Stimulated activated CD4-positive, alpha-beta T cell treated with anti-CD3 and anti-CD28 coated beads, Interleukin-15, amount 100 ng/mL, for 1 hour (primary cell): ENCODE data around the gene SNUPN.

Experiments
- DNase-seq, 2 donors: peaks; one replicate each; pipeline ENCODE4 v3.0.0-alpha.2; 2020; ENCODE audit warnings: low read depth in 1 of 2, low spot score in 1 of 2

The SNUPN gene

DNA sequence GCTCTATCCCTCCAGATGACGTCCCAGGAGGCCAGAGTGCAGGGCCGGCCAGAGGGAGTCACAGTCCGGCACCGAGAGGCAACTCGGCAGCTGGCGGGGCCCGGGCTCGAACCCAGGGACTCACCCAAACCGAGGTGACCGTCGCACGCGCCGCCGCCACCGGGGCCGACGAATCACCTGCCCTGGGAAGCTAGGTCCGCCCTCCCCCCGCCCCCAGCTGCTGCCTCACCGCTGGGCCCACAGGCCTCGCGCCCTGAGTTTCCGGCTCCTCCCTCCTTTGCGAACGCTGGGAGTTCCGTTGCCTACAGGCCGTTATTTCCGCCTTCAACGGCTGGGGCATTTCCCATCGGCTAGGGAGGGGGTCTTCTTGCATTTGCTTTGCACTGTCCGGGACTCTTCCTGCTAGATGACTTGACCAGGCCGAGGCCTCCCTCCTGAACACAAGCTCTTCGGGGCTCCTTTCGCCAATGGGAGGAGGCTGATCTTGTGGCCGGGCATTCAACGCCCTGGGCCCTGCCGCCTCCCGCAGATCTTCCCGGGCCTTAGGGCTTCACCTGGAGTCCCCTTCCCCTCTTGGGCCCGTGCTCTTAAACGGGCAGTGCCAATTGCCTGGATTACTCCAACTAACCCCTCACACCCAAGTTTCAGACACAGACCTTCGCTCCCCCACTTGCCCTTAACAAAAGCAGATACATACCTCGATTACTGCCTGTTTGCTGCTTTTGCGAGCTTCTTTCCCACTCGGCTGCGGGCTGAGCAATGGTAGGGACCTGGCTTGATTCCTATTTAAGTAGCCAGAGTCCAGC lies at the start of gene SNUPN:
Gene SNUPN, minus strand, starts transcription at position 184 of the 806 bp plus-strand sequence. CDS start 4,674 bp downstream, outside the sequence.
- DNase-seq: peak; percentile 85 to 90

DNA sequence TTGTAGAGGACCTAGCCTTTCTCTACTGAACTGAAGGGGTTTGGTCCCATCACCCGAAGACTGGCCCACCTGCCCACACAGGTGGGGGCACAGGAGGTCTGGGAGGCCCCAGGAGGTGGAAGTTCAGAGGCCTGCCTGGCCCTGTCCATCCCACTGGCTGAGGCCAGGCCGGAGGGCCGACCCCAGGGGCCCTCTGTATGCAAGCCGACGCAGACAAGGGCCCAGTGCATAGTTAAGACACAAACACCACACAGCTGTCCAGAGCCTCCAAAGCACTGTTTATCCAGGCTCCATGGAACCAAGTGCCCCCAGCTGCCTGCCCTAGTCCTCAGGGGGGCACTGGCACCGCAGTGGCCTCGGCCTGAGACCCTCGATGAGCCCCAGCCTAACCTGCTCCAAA lies 48.8 kb upstream of the SNUPN start:
- no peak for DNase-seq

DNA sequence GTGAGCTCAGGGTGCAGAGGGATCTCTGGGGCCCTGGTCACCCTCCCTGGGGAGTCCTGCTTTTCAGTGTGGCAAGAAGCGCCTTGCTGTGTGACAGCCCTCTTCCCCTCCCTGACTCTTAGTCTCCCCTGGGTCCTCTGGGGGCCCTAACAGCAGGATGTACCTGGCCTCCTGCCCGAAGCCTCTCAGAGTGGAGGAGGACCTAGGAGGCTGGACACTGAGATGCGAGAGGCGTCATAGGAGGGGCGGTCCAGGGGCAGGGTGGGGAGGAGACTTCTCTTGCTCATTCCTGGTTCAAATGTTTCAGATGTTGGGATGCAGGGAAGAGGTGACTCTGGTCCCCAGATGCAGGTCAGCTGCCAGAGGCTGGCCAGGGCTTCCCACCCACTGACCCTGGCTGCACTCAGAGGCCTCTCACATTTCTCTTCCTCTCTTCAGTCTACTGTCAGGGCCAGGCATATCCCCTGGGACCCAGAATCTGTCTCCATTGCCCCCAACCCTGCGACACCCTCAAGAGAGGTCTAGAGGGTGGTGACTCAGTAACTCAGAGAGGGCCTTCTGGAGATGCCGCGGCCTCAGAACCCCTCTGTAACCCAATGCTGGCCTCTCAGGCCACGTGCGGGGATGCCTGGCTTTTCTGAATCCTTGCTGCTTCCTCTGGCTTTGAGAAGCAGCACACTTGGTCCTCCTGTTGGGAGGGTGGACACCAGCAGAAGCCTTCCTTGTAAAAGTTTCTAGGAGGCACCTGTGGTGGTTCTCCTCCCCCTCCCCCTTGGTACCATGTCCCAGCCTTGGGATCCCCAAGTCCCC lies 48.1 kb upstream of the SNUPN start:
- no peak for DNase-seq

DNA sequence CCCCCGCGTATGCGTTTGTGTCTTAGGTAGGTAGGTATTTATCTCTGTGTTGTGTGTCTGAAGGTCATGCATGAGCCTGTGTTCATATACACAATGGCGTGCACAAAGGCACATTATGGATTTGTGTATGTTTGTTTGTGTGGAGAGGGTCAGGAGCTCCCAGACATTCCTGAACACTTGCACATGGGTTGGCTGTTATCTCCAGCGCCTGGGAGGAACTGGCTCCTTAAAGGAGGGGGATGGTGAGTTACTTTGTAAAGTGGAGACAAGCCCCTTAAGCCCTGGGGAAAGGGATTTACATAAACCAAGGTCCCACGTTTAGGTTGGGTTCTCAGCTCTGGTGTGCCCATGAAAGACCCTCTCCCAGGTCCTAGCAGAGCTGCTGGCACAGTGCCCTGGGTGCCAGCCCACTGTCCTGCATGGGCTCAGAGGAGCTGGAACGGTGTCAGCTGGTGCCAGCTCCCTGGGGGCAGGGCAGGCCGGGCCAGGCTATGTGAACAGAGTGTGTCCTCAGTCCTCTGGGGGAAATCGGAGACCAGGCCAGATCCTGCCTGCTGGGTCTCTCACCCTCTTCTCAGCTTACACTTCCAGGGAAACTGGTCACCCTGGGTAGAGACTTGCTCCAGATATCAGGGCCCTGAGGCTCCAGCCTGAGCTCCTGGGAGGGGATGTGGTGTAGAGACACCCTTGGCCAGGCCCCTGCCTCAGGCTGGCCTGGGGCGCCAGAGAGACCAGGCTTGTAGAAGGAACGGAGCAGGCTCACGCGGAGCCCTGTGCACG lies 47.3 kb upstream of the SNUPN start:
- DNase-seq: no peak

DNA sequence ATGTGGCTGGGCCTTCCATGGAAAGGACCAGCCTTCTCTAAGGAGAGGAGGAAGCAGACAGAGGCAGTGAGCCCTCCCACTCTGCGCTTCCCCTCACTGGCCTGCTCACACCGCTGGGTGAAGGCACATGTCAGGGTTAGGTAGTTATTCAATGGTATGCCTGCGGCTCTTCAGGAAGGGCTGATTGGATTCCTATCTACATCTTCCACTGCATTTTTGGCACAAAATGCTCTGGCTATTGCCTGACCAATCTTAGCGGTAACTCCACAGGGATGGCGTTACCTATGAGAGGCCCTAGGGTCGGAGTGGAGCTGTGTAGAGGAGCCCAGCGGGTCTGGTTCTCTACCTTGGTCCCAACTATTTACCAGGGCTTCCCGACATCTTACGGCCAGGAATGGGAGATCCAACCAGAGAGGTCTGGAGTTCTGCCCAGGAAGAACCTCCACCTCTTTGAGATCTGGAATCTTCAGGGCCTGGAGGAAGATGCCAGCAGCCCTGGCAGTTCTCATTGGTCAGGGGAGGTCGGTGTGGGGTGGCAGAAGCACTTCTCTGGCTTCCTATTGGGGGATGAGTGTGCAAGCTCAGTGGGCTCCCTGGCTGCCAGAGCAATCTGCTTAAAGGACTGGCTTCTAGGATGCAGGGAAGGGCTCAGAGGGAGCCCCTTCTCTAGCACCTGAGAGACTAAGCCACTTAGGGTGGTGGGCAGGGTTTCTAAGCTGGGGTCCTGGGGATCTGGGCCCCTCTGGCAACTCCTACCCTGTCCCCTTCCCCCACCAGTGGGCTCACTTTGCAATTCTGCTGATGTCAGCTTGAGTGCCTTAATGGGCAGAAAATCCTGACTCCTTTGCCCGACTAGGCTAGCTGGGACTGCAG lies 46.4 kb upstream of the SNUPN start:
- DNase-seq: no peak

DNA sequence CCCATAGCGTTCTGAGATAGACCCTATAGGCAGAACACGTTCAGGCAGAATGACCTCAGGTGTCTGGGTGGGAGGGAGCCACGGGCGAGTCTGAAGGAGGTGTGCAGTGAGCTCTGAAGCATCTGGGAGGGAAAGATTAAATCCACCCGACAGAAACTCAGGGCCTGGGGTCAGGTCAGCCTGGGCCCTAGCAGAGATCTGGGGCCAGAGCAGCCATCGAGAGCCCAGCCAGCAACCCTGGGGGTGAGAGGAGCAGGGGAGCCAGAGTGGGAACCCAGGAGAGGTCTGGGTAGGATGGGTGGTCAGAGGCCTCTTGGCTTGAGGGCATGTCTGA lies 44.3 kb upstream of the SNUPN start:
- no peak for DNase-seq

DNA sequence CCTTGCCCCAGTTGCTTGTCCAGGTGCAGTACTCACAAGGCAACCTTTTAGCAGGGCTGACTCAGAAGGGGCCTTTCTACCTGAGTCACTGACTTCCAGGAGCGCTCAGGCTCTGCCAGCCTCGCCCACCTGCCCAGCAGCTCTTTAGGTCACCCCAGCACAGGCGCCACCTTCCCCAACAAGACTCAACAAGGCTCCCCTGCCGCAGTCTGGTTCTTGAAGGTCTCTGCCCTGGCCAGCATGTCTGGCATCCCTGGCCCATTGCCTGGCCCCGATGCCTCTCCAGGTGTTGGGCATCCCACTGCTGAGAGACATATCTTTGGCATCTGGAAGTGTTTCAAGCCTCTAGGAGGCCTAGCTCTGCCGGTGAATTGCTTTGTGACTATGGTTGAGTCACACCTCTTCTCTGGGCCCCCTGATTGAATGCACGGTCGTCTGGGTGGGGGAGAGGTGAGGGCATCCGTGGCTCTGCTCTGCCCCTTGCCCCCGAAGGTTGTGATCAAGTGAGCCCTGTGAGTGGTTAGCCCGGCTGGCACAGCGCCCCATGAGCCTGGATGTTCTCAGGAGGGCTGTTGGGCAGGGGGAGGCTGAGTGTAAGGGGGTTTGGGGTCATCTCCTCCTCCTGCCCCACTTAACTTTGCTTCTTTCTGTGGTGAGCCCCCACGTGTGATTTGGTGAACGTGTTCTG lies 43.8 kb upstream of the SNUPN start:
- DNase-seq: no peak

DNA sequence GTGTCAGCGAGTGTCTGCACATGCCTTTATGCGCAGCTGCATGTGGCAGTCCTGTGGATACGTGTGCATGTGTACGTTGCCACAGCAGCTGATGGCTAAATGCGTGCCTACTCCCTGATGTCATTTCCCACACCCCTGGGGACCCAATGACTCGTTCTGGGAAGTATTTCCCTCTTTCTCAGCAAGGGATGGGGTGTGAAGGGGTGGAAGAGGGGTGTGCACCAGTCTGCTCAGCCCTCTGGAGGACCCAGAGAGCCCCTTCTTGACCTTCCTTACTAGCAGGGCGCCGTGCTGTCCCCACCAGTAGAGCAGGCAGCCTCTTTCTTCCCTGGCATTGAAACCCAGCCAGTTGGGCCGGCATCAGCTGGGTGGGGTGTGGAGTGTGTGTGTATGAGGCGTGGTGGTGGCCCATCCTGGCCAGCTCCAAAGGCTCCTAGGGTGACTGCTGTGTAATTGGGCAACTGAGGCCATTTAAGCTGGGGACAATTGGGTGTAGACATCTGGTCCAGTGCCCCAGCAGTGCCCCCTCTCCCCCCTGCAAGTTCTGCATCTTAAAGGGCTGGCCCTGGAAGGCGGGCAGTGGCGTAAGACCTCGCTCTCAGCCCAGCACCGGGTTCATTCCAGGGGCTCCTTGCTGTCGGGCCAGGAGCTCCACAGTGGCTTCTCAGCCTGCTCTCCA lies 41.4 kb upstream of the SNUPN start:
- DNase-seq: no peak

DNA sequence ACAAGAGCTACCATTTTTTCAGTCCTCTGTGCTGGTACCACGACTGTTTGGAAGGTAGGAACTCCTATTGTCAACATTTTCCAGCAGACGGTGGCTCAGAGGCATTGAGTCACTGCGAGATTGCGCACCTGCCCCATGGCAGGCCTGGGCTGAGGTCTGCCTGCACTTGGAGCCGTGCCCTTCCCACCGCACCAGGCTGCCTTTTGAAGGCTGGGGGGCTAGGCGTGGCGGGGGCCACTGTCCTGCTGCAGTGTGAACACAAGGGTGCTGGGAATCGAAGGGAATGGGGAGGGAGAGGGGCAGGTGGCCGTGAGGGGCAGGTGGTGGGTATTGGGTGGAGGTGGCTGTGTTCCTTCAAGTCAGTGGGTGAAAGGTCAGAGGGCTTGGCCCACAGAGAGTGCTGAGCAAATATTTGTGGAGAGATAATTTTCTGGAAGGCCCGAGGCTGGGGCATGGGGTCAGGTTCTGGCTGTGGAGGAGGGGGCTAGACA lies 38.5 kb upstream of the SNUPN start:
- DNase-seq: no peak

DNA sequence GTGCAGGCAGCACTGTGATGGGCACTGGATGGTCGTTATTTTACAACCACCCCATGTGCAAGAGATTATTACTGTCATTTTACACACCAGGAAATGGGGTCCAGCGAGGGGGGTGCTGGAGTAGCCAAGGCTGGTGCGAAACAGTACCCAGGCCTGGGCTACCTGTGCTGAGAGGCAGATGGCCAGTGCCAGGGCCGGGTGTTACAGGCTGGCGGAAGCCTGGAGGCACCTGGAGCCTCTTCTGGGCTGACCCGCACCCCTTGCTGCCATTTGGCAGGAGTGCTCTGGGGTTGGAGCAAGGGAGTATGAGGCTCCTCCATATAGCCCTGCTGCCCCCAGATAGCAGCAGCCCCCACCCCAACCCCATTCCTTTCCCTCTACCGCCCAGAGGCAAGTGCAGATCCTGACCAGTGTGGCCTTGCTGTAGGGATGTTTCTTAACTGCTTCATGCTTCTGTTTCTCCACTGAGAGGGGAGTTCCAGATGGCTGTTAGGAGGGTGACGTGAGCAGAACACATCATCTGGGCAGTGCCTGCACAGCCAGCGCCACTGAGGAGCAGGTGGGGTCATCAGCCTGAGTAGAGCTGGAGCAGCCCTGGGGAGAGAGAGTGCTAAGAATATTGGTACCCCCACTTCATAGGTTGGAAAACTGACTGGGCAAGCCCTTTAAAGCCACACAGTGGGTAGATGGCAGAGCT lies 37.4 kb upstream of the SNUPN start:
- no peak for DNase-seq

DNA sequence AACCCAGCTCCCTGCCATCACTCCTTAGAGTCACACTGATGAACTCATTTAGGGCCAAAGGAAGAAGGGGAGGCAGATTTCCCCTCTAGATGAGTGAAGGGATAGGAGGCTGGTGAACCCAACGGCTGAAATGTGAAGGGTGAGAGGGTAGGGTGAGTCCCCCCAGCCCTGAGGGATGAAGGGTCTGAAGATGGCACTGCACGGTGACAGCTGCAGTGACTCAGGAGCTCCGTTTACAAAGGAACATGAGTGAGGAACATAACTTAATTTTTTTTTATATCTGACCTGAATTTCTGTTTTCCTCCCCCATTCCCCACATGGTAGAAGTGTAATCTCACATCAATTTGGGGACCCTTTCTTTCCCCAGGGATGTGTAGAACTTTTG lies 36.2 kb upstream of the SNUPN start:
- no peak for DNase-seq

DNA sequence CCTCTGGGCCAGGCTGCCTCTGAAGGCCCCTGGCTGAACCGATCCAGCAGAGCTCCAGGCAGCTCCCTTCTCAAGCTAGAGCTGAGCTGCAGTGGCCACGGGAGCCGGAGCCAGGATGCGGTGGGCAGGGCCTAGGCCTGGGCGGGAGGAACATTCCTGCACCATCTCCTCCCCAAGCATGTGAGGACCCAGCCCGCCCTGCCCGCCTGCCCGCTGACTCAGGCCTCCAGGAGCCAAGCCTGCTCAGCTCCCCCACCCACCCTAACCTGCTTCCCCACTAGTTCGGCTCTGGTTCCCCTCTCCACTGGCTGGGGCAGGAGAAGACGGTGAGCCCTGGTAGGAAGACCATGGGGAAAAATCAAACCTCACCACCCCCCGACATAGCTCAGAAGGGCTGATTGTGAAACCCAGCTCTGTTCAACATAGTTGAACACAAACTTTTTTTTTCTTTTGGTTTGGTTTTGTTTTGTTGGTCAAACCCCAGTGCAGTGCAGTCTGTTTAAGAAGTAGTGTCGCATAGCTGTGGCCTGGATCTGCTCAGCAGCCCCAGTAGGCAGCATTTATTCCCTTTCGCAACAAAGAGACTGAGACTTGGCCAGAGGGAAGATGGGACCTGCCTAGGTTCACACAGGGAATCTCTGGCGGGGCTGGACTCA lies 35.7 kb upstream of the SNUPN start:
- no peak for DNase-seq

DNA sequence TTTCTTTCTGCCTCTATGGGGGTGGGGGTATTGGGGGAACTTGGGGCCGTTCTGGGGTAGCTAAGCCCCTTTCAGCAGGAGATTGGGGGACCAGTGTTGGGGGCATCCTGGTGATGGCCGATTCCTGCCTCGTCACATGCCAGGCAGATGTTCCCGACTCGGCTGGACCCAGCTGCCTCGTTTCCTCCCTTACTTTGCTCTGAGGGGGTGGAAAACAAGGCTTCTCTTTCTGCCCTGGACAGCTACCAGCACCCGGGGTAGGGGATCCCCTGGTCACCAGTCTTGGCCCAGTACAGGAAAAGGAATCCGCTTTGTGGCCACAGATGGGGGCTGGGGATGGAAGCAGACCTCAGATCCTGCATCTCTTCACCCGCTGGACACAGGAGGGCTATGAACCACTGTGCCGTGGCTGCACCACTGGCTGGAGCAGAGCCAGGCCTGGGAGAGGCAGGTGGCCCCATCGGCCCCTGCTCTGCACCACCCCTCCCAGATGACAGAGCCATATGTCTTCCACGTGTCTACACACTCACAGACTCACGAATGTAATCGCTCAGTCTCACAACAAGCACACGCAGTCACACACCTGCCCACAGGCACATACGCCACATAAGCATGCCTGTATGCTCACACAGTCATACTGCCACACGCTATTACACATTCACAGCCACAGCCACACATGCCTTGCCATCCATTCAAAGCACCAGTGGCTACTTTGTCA lies 34.6 kb upstream of the SNUPN start:
- DNase-seq: no peak

DNA sequence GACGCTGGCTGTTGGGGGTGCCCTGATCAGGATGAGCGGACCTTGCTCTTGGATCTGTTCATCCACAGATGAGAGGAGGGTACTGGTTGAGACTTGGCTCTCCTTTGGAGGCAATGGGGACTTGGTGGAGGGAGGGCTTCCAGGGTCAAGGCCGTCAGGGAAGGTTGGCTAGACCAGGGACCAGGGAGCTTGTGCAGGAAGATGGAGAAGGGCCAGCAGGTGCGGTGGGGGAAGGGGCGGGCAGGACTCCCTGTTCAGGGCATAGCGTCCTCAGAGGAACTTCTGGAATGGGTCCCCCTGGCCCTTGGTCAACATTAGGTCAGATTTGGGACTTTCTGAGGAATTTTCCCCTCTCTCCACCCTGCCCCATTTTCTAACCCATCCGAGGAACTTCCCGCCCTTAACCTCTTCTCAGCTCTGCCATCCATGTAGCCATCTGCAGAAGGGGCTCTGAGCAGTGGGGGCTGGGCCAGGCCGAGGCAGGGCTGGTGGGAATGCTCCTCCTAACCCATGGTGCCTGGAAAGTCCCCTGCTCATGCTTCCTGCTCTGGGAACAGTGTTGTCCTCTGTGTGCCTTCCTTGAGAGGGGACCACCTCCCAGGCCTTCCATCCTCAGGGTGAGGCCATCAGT lies 33.7 kb upstream of the SNUPN start:
- no peak for DNase-seq

DNA sequence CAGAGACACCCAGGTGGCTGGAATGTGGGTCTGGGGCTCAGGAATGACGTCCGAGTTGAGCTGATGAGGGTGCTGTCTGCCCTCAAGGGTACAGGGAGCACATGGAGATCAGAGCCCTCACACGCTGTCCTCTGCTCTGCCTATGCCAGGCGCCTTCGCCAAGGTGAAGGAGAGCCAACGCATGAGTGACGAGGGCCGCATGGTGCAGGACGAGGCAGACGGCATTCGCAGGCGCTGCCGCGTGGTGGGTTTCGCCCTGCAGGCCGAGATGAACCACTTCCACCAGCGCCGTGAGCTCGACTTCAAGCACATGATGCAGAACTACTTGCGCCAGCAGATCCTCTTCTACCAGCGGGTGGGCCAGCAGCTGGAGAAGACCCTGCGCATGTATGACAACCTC lies 31.3 kb upstream of the SNUPN start:
- DNase-seq: no peak

DNA sequence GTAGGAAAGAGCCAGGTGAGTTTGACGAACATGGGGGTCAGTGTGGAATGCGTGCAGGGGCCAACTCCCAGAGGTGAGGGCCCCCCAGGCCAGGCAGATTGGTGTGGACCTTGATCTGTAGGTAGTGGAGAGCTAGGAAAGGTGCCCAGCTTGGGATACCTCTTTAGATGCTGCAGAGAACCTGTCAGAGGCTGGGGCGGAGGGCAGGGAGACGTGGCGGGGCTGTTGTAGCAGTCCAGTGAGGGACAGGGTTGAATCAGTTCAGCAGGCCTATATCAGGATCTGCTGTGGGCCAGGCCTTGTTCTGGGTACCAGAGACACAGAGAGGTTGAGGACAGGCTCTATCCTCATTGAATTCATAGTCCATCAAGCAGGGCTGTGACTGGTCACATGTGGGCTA lies 30.8 kb upstream of the SNUPN start:
- no peak for DNase-seq

DNA sequence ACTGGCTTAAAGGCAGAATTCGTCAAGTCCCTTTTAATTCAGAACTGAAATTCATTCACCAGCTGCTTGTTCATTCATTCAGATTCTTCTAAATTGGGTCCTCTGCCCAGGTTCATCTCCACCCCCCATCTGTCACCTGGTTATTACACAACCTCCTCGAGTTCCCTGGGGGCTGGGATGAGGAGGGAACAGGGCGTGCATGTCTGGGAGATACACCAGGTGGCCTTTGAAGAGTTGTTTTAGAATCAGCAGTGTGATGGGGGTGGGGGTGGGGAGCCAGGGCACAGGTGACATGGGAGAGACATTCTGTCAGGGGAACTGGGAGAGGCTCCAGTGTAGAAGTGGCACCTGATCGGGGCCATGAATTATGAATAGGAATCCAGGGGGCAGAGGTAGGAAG lies 30.4 kb upstream of the SNUPN start:
- DNase-seq: no peak
